Upper lobe of right lung (tissue), 1 donor: Measurements from ENCODE around the gene B4GALT3. TPM values are rescaled to one million over a fixed set of nuclear protein-coding genes. Genes with fewer than 3 reads are reported as not detected.

ENCODE experiments used
- ATAC-seq: fragments of 200-7000 bp; cut with Tn5 transposase; one replicate; pipeline ENCODE4 v1.9.1; 2020; ENCODE audit warnings: mild to moderate bottlenecking, moderate library complexity
- DNase-seq: peaks from one replicate; pipeline ENCODE4 v3.0.0-alpha.2; 2020
- H3K27ac ChIP-seq: fragments of 200-600 bp; one replicate; pipeline ENCODE4 v1.8.0; 2022
- H3K27me3 ChIP-seq: fragments of 200-600 bp; one replicate; pipeline ENCODE4 v1.8.0; 2022; ENCODE audit warnings: mild to moderate bottlenecking
- H3K36me3 ChIP-seq: fragments of 200-600 bp; one replicate; pipeline ENCODE4 v1.8.0; 2022
- H3K4me1 ChIP-seq: fragments of 200-600 bp; one replicate; pipeline ENCODE4 v1.8.0; 2022
- H3K4me3 ChIP-seq: fragments of 200-600 bp; one replicate; pipeline ENCODE4 v1.8.0; 2022; ENCODE audit warnings: mild to moderate bottlenecking
- H3K9me3 ChIP-seq: fragments of 200-600 bp; one replicate; pipeline ENCODE4 v1.8.0; 2022
- CTCF ChIP-seq: fragments of 200-600 bp; IDR thresholded peaks from one replicate; pipeline ENCODE4 v1.8.0; 2022; ENCODE audit warnings: antibody characterized with exemption
- intact Hi-C: fragments of 100-400 bp; cut with DNase I; formaldehyde crosslinking; loops from one replicate; pipeline ENCODE4 v1.11.0; 2022
- total RNA-seq: library from RNA; stranded (reverse); fragmentation: NEBNext Ultra II Directional; extraction: Animal tissue kit (Norgen Biotek cat#: 25700); gene quantifications from one replicate; pipeline ENCODE4 v1.2.1, GENCODE V29; 2021
- donor health status: DM: no; HTN: yes; CAD: no; lungs with severe emphysema.

B4GALT3 gene
- total RNA-seq, 1 donor from 2014 or later = 35.7 TPM

DNA sequence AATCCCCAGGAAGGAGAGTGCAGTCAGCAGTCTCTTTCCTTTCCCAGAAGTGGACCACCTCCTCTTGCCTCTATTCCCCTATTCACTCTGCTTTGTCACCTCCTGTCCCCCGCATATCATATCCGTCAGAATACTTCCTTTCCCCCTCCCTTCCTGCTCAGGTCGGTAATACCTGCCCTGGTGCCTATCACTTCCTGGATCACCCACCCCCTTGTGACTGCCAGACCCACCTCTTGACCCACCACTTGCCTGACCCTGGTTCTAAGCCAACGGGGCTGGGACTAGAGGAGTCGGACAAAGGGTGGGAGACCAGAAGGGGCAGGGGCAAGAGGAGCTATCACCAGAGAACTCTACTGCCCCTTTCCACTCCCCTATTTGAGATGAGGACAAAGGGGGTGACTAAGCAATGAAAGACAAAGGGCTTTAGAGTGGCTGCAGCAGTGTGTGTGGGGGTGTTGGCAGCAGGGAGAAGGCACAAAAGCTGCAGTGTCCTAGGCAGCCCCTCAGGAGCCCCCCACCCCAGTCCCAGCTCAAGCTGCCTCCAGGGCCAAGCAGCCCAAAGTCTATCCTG is 23.2 kb upstream of the B4GALT3 start:
- Histone ChIP-seq H3K27me3 (no peaks in the 10 kb centered on the region), H3K36me3 (peaks cover 24% of the 10 kb centered on the region), H3K27ac (peak overlapping the region; percentile 98), H3K9me3 (no peaks in the 10 kb centered on the region), H3K4me3 (no peak overlapping the region), H3K4me1 (peaks cover 74% of the 10 kb centered on the region)
- no peak for ATAC-seq
- DNase-seq = no peak
- intact Hi-C loops = no loop called here
- no peak for TF ChIP-seq CTCF

- ATAC-seq (no peak), DNase-seq (no peak)
- Histone ChIP-seq H3K27me3 (no peaks in the 10 kb centered on the region), H3K27ac (peak overlapping the region; percentile 98), H3K4me1 (peaks cover 68% of the 10 kb centered on the region), H3K36me3 (peaks cover 15% of the 10 kb centered on the region), H3K9me3 (no peaks in the 10 kb centered on the region), H3K4me3 (no peak overlapping the region)
- intact Hi-C loops = no loop called here
- TF ChIP-seq CTCF = no peak
Measured at GRCh38 chr1:161199506-161200139, 22.3 kb upstream of the B4GALT3 start.

- Histone ChIP-seq H3K27ac (peak within 1 kb of the TSS; percentile 98), H3K9me3 (no peaks in the 10 kb centered on the region), H3K36me3 (peaks cover 9% of the 10 kb centered on the region), H3K4me3 (peak within 1 kb of the TSS; percentile 37), H3K4me1 (peaks cover 64% of the 10 kb centered on the region), H3K27me3 (no peaks in the 10 kb centered on the region)
- intact Hi-C loops = no loop called here
- TF ChIP-seq CTCF = no peak
- DNase-seq (no peak), ATAC-seq (no peak)
Measured at GRCh38 chr1:161198897-161199431, 21.7 kb upstream of the B4GALT3 start, which contains the start of gene ADAMTS4. Gene ADAMTS4 (minus strand): TSS chr1:161199054. CDS start chr1:161198627, 427 bp downstream.

- Histone ChIP-seq H3K4me1 (peaks cover 57% of the 10 kb centered on the region), H3K9me3 (no peaks in the 10 kb centered on the region), H3K27ac (peak overlapping the region; percentile 98), H3K27me3 (no peaks in the 10 kb centered on the region), H3K36me3 (peaks cover 2% of the 10 kb centered on the region), H3K4me3 (peak overlapping the region; percentile 37)
- intact Hi-C loops = no loop called here
- ATAC-seq (no peak), DNase-seq (no peak)
- TF ChIP-seq CTCF = no peak
Measured at GRCh38 chr1:161198194-161198896, 21.0 kb upstream of the B4GALT3 start.

DNA sequence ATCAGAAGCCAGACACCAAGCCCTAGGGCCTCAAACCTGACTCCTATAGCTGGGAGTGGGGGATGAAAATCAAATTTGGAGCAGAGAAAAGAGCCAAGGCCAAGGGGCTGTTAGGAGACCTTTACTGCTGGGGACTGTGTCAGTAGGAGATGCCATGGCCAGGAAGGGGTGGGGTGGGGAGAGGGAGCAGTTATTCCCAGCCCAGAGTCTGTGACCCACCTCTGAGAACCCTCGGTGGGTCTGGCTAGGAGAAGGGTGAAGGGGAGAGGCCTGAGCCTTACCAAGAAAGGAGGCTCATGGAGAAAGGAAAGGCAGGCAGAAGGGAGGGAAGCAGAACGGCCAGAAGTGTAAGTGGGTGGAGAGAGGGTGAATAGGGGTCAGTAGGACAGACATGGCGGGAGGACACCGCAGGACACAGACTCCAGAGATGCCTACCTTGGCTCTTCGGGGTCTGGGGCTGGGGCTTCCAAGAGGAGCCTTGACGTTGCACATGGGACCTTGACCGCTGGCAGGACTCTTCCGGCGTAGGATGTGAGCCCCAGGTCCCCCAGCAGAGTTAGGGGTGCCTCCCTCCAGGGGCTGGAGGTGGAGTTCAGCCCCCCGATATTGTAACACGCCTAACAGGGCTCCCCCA is 20.4 kb upstream of the B4GALT3 start:
- peak overlapping the region; percentile 37 for H3K4me3 ChIP-seq
- no peaks in the 10 kb centered on the region for H3K27me3 ChIP-seq
- DNase-seq (no peak), ATAC-seq (no peak)
- H3K27ac ChIP-seq = peak overlapping the region; percentile 98
- intact Hi-C loops = no loop called here
- TF ChIP-seq CTCF = no peak
- H3K36me3 ChIP-seq = no peaks in the 10 kb centered on the region
- H3K9me3 ChIP-seq = no peaks in the 10 kb centered on the region
- peaks cover 56% of the 10 kb centered on the region for H3K4me1 ChIP-seq
